ENCODE measurements around the gene PPT1. TPM values are rescaled to one million over a fixed set of nuclear protein-coding genes. Genes with fewer than 3 reads are reported as not detected.

The PPT1 gene
- total and polyA plus RNA-seq, 2 donors (not counting 3 experiments of a cell fraction or from before 2014, with no cell fraction given) = 58.0 to 131 TPM

- no peaks in the 10 kb centered on the region for H3K36me3 ChIP-seq (ENCODE audit: control insufficient read depth in 2 of 2, extremely low read depth in 1 of 2, insufficient read depth in 2 of 2, low read length in 2 of 2)
- TF ChIP-seq EZH2 (IDR thresholded peaks at IDR 0.05; ENCODE audit: borderline replicate concordance, low read depth, low read length, severe bottlenecking) (no peak), FOS (IDR thresholded peaks at IDR 0.05; ENCODE audit: borderline replicate concordance, insufficient read depth, low read length) (peak; percentile 30), MYC (IDR thresholded peaks at IDR 0.05; ENCODE audit: low read depth, low read length) (no peak), GATA2 (IDR thresholded peaks at IDR 0.05; ENCODE audit: insufficient read depth, insufficient read length, low read depth, low read length) (peak; percentile 8), JUN (IDR thresholded peaks at IDR 0.05; ENCODE audit: borderline replicate concordance, insufficient read depth, insufficient read length, low read depth) (no peak), POLR2AphosphoS5 (IDR thresholded peaks at IDR 0.05; ENCODE audit: insufficient read depth, low read depth, low read length) (peak; percentile 34), MAX (IDR thresholded peaks at IDR 0.05; ENCODE audit: insufficient read depth, insufficient read length) (peak; percentile 43), POLR2A (IDR thresholded peaks at IDR 0.05; ENCODE audit: low read depth, low read length) (peak; percentile 83)
- TF ChIP-seq, protein P1, sequence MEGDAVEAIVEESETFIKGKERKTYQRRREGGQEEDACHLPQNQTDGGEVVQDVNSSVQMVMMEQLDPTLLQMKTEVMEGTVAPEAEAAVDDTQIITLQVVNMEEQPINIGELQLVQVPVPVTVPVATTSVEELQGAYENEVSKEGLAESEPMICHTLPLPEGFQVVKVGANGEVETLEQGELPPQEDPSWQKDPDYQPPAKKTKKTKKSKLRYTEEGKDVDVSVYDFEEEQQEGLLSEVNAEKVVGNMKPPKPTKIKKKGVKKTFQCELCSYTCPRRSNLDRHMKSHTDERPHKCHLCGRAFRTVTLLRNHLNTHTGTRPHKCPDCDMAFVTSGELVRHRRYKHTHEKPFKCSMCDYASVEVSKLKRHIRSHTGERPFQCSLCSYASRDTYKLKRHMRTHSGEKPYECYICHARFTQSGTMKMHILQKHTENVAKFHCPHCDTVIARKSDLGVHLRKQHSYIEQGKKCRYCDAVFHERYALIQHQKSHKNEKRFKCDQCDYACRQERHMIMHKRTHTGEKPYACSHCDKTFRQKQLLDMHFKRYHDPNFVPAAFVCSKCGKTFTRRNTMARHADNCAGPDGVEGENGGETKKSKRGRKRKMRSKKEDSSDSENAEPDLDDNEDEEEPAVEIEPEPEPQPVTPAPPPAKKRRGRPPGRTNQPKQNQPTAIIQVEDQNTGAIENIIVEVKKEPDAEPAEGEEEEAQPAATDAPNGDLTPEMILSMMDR (IDR thresholded peaks at IDR 0.05; ENCODE audit: extremely low read depth in 1 of 2, insufficient read depth in 1 of 2, low read depth in 1 of 2, low read length in 2 of 2) = no peak
- H3K4me3 ChIP-seq (replicated peaks in 1 of 3; ENCODE audit: insufficient read depth in 1 of 3, low read depth in 1 of 3, low read length in 3 of 3) = peak within 1 kb of the TSS; percentile 76 to 92 (median 90)
- DNase-seq (ENCODE audit: low read depth, low spot score) (peak; percentile 97), FAIRE-seq (peak; percentile 90)
- H3K4me1 ChIP-seq (ENCODE audit: control insufficient read depth, extremely low read depth, insufficient read depth, low read length) = peaks cover 39% of the 10 kb centered on the region
- no peaks in the 10 kb centered on the region for H3K9me1 ChIP-seq (replicated peaks; ENCODE audit: control insufficient read depth, extremely low read depth, insufficient read depth, low read length)
- H4K20me1 ChIP-seq (replicated peaks; ENCODE audit: control insufficient read depth, extremely low read depth, insufficient read depth, low read length) = peaks cover 5% of the 10 kb centered on the region
- peak within 1 kb of the TSS; percentile 83 for H3K27ac ChIP-seq (ENCODE audit: insufficient read depth, low read depth, low read length)
- ChIA-PET POLR2A (interaction anchor here (0.6 kb wide), 1 partner anchor 27 kb away, joined by 4 read pairs; no protein-coding TSS in a partner anchor), CTCF (interaction anchor here (1.1 to 1.8 kb wide), 5 partner anchors 16 to 121 kb away, joined by 3 to 9 read pairs (median 4); no protein-coding TSS in a partner anchor)
- H3K9me3 ChIP-seq (replicated peaks; ENCODE audit: control insufficient read depth, insufficient read depth, low read length) = no peaks in the 10 kb centered on the region
- H2AFZ ChIP-seq (ENCODE audit: low read depth, low read length) = peak within 1 kb of the TSS; percentile 66
- H3K79me2 ChIP-seq (ENCODE audit: control insufficient read depth, insufficient read depth, low read length) = peaks cover 52% of the 10 kb centered on the region
- H3K9ac ChIP-seq (replicated peaks; ENCODE audit: extremely low read depth, insufficient read depth, low read length) = peak within 1 kb of the TSS; percentile 89
- no peaks in the 10 kb centered on the region for H3K27me3 ChIP-seq (ENCODE audit: control insufficient read depth in 2 of 2, insufficient read depth in 2 of 2, low read length in 2 of 2)
- BruUV-seq (replicated peaks) = TSS peak; percentile 76
- dilution Hi-C loops (cut with MboI; ENCODE audit: extremely low pct_ligation_motif_present, low sequenced_read_pairs) (no loop called here), intact Hi-C loops (cut with micrococcal nuclease) (loop anchor here (1.0 to 5.0 kb wide), 3 partner anchors 19 to 217 kb away; partner anchors contain the start of gene ZMPSTE24)
- H3K4me2 ChIP-seq (ENCODE audit: insufficient read depth, low read length) = peak within 1 kb of the TSS; percentile 99
These were observed 56.3 kb downstream of the PPT1 start, which contains the start of gene CAP1 for GRCh38 chr1:40040511-40041465. CAP1 (plus strand) TSS chr1:40040729; CDS start chr1:40059347, 18,618 bp downstream.

Measured in endothelial cell of umbilical vein (primary cell).